HEK293 (cell line): ENCODE data around the gene MAB21L3.

Experiments used
- BCL11A ChIP-seq: fragments of 450-650 bp; formaldehyde crosslinking; IDR thresholded peaks from 2 replicates; pipeline ENCODE4 v1.5.1; 2016; ENCODE audit warnings: low read depth, missing biosample characterization, missing genetic modification characterization
- PRDM4 ChIP-seq: fragments of 450-650 bp; formaldehyde crosslinking; IDR thresholded peaks from 2 replicates; pipeline ENCODE4 v1.5.1; 2017; ENCODE audit warnings: missing biosample characterization, missing genetic modification characterization
- YY1 ChIP-seq: fragments of 450-650 bp; formaldehyde crosslinking; IDR thresholded peaks from 2 replicates; pipeline ENCODE4 v1.5.1; 2018; ENCODE audit warnings: missing biosample characterization, missing genetic modification characterization
- ZBTB49 ChIP-seq: fragments of 450-650 bp; formaldehyde crosslinking; IDR thresholded peaks from 2 replicates; pipeline ENCODE4 v1.5.1; 2016; ENCODE audit warnings: missing biosample characterization, missing genetic modification characterization, low read depth
- ZBTB7A ChIP-seq: fragments of 450-650 bp; formaldehyde crosslinking; IDR thresholded peaks from 2 replicates; pipeline ENCODE4 v1.5.1; 2016; ENCODE audit warnings: low read depth, missing biosample characterization, missing genetic modification characterization
- ZNF175 ChIP-seq: fragments of 450-650 bp; formaldehyde crosslinking; IDR thresholded peaks from 2 replicates; pipeline ENCODE4 v1.5.1; 2016; ENCODE audit warnings: missing biosample characterization, missing genetic modification characterization
- TF ChIP-seq, protein P1 (sequence below): fragments of 450-650 bp; formaldehyde crosslinking; IDR thresholded peaks from 2 replicates; pipeline ENCODE4 v1.5.1; 2016; ENCODE audit warnings: missing biosample characterization, missing genetic modification characterization

- TF ChIP-seq, protein P1, sequence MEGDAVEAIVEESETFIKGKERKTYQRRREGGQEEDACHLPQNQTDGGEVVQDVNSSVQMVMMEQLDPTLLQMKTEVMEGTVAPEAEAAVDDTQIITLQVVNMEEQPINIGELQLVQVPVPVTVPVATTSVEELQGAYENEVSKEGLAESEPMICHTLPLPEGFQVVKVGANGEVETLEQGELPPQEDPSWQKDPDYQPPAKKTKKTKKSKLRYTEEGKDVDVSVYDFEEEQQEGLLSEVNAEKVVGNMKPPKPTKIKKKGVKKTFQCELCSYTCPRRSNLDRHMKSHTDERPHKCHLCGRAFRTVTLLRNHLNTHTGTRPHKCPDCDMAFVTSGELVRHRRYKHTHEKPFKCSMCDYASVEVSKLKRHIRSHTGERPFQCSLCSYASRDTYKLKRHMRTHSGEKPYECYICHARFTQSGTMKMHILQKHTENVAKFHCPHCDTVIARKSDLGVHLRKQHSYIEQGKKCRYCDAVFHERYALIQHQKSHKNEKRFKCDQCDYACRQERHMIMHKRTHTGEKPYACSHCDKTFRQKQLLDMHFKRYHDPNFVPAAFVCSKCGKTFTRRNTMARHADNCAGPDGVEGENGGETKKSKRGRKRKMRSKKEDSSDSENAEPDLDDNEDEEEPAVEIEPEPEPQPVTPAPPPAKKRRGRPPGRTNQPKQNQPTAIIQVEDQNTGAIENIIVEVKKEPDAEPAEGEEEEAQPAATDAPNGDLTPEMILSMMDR (tag by site-specific recombination): no peak
- TF ChIP-seq PRDM4 (tag by site-specific recombination) (no peak), BCL11A (tag by site-specific recombination) (no peak), ZBTB49 (tag by site-specific recombination) (no peak), ZNF175 (tag by site-specific recombination) (no peak), YY1 (no peak), ZBTB7A (tag by site-specific recombination) (no peak)
These were observed 68.2 kb downstream of the MAB21L3 start for GRCh38 chr1:116179419-116179818.
